Keratinocyte (primary cell): ENCODE data around the gene APCDD1. TPM values are rescaled to one million over a fixed set of nuclear protein-coding genes. Genes with fewer than 3 reads are reported as not detected.

ENCODE experiments used
- DNase-seq: peaks from one replicate; pipeline ENCODE4 v3.0.0-alpha.2; 2011; ENCODE audit warnings: low read depth, missing footprints, low spot score
- FAIRE-seq: peaks from 2 replicates; lab custom pipeline; 2011; peaks lifted over from hg19 to GRCh38; lab: Jason Lieb, UNC
- H2AFZ ChIP-seq: 2 replicates; pipeline ENCODE4 v1.6.0; 2012; ENCODE audit warnings: low read length, control low read depth, inconsistent platforms; ENCODE audit not compliant: control insufficient read depth
- H3K27ac ChIP-seq: 2 replicates; pipeline ENCODE4 v1.5.1; 2011; ENCODE audit warnings: low read length; ENCODE audit not compliant: control insufficient read depth, insufficient read depth
- H3K27me3 ChIP-seq: 3 replicates; pipeline ENCODE4 v1.6.0; 2011; ENCODE audit warnings: low read length; ENCODE audit not compliant: control insufficient read depth, insufficient read depth; ENCODE audit errors: extremely low read depth
- H3K36me3 ChIP-seq, 2 experiments: 2 replicates in 1 of 2; 3 replicates in 1 of 2; pipeline ENCODE4 v1.5.1; 2011; ENCODE audit warnings: low read length in 2 of 2, mild to moderate bottlenecking in 1 of 2; ENCODE audit not compliant: control insufficient read depth in 2 of 2, insufficient read depth in 2 of 2; ENCODE audit errors: extremely low read depth in 1 of 2
- H3K4me1 ChIP-seq: 3 replicates; pipeline ENCODE4 v1.5.1; 2011; ENCODE audit warnings: low read length; ENCODE audit not compliant: control insufficient read depth, insufficient read depth; ENCODE audit errors: extremely low read depth
- H3K4me2 ChIP-seq: 3 replicates; pipeline ENCODE4 v1.6.0; 2011; ENCODE audit warnings: low read depth, low read length; ENCODE audit not compliant: control insufficient read depth, insufficient read depth; ENCODE audit errors: extremely low read depth
- H3K4me3 ChIP-seq, 3 experiments: fragments of 200-600 bp in 1 of 3; sonication (generic) in 1 of 3; 2 replicates in 2 of 3; 3 replicates in 1 of 3; pipeline ENCODE4 v1.5.1; 2011 to 2016; ENCODE audit warnings: low read length in 3 of 3, mild to moderate bottlenecking in 3 of 3, control low read depth in 2 of 3, inconsistent platforms in 1 of 3, low read depth in 1 of 3, mixed read lengths in 1 of 3, mixed run types in 1 of 3, moderate library complexity in 1 of 3; ENCODE audit not compliant: control insufficient read depth in 2 of 3, insufficient read depth in 2 of 3; ENCODE audit errors: extremely low read depth in 1 of 3
- H3K79me2 ChIP-seq: 2 replicates; pipeline ENCODE4 v1.6.0; 2012; ENCODE audit warnings: low read length; ENCODE audit not compliant: control insufficient read depth, insufficient read depth
- H3K9ac ChIP-seq: 3 replicates; pipeline ENCODE4 v1.6.0; 2011; ENCODE audit warnings: low read length; ENCODE audit not compliant: control insufficient read depth, insufficient read depth; ENCODE audit errors: extremely low read depth
- H3K9me1 ChIP-seq: 3 replicates; pipeline ENCODE4 v1.6.0; 2011; ENCODE audit warnings: low read length; ENCODE audit not compliant: control insufficient read depth, insufficient read depth; ENCODE audit errors: extremely low read depth
- H3K9me3 ChIP-seq: 2 replicates; pipeline ENCODE4 v1.5.1; 2012; ENCODE audit warnings: low read depth, low read length; ENCODE audit not compliant: control insufficient read depth
- H4K20me1 ChIP-seq: 3 replicates; pipeline ENCODE4 v1.6.0; 2011; ENCODE audit warnings: low read length; ENCODE audit not compliant: control insufficient read depth, insufficient read depth; ENCODE audit errors: extremely low read depth
- EZH2 ChIP-seq: IDR thresholded peaks from one replicate; pipeline ENCODE4 v1.6.1; 2012; ENCODE audit warnings: inconsistent platforms, mild to moderate bottlenecking, low read length, moderate library complexity
- dilution Hi-C: fragments of 300-500 bp; cut with MboI; formaldehyde crosslinking; loops from one replicate; pipeline ENCODE4 v1.7.0; 2020; ENCODE audit warnings: low sequenced_read_pairs; ENCODE audit not compliant: extremely low pct_ligation_motif_present
- polyA plus RNA-seq, 5 experiments: library from polyadenylated mRNA; depleted of rRNA in 3 of 5; stranded (reverse) in 3 of 5; stranded (forward) in 1 of 5; unstranded in 1 of 5; fragments of >200 nt; gene quantifications; 1 replicate in 1 of 5; 2 replicates in 3 of 5; 3 replicates in 1 of 5; pipeline versions ENCODE4 v1.2.1 to v1.2.3, GENCODE V29; 2011 to 2012; ENCODE audit warnings: missing spikeins in 2 of 5, low read depth in 1 of 5, low replicate concordance in 1 of 5
- TF ChIP-seq, protein P1 (sequence below), 3 experiments: IDR thresholded peaks in 1 of 3; conservative IDR thresholded peaks in 1 of 3; optimal IDR thresholded peaks in 1 of 3; 2 replicates in 2 of 3; 3 replicates in 1 of 3; pipeline versions ENCODE3 to v1.5.1; 2011; ENCODE audit warnings: low read length in 3 of 3, mild to moderate bottlenecking in 3 of 3, moderate library complexity in 2 of 3, control low read depth in 1 of 3, inconsistent platforms in 1 of 3; ENCODE audit not compliant: insufficient read depth in 2 of 3; ENCODE audit errors: extremely low read depth in 1 of 3

The APCDD1 gene
- polyA plus RNA-seq, 1 donor (not counting 4 experiments of a cell fraction or from before 2014, with no cell fraction given): 8.5 TPM

DNA sequence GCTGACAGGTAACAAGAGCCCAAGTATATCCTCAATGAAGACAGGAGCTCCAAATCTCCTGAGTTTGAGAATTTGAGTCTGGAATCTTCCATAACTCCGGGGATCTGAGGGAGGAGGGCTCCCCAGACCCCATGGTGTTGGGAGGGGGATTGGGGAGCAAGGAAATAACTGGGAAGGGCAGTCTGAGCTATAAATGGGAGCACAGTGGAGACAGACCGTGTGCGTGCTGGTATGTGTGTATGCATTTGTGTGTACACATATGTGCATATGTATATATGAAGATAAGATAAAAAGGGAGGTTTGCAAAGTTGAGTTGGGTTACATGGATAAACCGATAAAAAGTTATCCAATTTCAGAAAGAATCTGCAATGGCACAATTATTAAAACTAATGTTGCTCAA, 2.3 kb downstream of the APCDD1 start:
- no peak for DNase-seq
- Histone ChIP-seq H3K4me1 (peaks cover 23% of the 10 kb centered on the region), H3K4me3 (no peak overlapping the region), H3K36me3 (no peaks in the 10 kb centered on the region), H4K20me1 (no peaks in the 10 kb centered on the region), H3K27me3 (peaks cover 16% of the 10 kb centered on the region), H3K9me3 (no peaks in the 10 kb centered on the region), H3K79me2 (no peaks in the 10 kb centered on the region), H2AFZ (no peak overlapping the region), H3K9me1 (no peaks in the 10 kb centered on the region), H3K9ac (no peak overlapping the region), H3K27ac (no peak overlapping the region), H3K4me2 (peak overlapping the region; percentile 16)
- dilution Hi-C loops: no loop called here
- no peak for FAIRE-seq
- TF ChIP-seq, protein P1, sequence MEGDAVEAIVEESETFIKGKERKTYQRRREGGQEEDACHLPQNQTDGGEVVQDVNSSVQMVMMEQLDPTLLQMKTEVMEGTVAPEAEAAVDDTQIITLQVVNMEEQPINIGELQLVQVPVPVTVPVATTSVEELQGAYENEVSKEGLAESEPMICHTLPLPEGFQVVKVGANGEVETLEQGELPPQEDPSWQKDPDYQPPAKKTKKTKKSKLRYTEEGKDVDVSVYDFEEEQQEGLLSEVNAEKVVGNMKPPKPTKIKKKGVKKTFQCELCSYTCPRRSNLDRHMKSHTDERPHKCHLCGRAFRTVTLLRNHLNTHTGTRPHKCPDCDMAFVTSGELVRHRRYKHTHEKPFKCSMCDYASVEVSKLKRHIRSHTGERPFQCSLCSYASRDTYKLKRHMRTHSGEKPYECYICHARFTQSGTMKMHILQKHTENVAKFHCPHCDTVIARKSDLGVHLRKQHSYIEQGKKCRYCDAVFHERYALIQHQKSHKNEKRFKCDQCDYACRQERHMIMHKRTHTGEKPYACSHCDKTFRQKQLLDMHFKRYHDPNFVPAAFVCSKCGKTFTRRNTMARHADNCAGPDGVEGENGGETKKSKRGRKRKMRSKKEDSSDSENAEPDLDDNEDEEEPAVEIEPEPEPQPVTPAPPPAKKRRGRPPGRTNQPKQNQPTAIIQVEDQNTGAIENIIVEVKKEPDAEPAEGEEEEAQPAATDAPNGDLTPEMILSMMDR (optimal IDR thresholded peaks at IDR 0.05 in 1 of 3, IDR thresholded peaks at IDR 0.05 in 1 of 3, conservative IDR thresholded peaks at IDR 0.05 in 1 of 3; ENCODE audit: extremely low read depth in 1 of 3, insufficient read depth in 2 of 3, low read length in 3 of 3): no peak
- TF ChIP-seq EZH2: no peak

DNA sequence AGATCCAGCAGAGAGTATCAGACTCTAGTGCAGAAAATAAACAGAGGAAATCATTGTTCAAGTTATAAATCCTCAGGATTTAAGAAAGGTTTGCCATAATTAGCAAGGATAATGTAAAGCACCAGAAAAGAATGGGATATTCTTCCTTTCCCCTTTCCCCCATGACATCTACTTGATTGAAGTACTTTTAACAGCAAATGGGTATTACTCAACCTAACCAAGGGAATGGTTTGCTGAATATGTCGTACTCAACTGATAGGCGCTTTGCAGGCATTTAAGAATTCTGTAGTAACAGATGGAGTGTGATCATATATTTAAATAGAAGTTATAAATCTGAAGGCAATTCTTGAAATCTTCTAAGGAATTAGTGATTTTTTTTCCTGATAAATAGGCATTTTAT, 2.7 kb downstream of the APCDD1 start:
- peaks cover 23% of the 10 kb centered on the region for H3K4me1 ChIP-seq
- FAIRE-seq: no peak
- no peak overlapping the region for H3K9ac ChIP-seq
- no peaks in the 10 kb centered on the region for H3K36me3 ChIP-seq
- H3K4me2 ChIP-seq: no peak overlapping the region
- H3K9me3 ChIP-seq: no peaks in the 10 kb centered on the region
- no peak overlapping the region for H3K4me3 ChIP-seq
- no peaks in the 10 kb centered on the region for H3K9me1 ChIP-seq
- no peak overlapping the region for H2AFZ ChIP-seq
- H4K20me1 ChIP-seq: no peaks in the 10 kb centered on the region
- no peak overlapping the region for H3K27ac ChIP-seq
- dilution Hi-C loops: no loop called here
- no peak for TF ChIP-seq EZH2
- TF ChIP-seq, protein P1 (optimal IDR thresholded peaks at IDR 0.05 in 1 of 3, IDR thresholded peaks at IDR 0.05 in 1 of 3, conservative IDR thresholded peaks at IDR 0.05 in 1 of 3; ENCODE audit: extremely low read depth in 1 of 3, insufficient read depth in 2 of 3, low read length in 3 of 3): no peak
- H3K27me3 ChIP-seq: peaks cover 16% of the 10 kb centered on the region
- no peaks in the 10 kb centered on the region for H3K79me2 ChIP-seq
- DNase-seq: no peak
